ENCODE measurements around the gene CSRP1. TPM values are rescaled to one million over a fixed set of nuclear protein-coding genes. Genes with fewer than 3 reads are reported as not detected.

The CSRP1 gene
- total and polyA plus RNA-seq, 2 of the 13 experiments (the other 11 are each of a cell fraction or from before 2014, with no cell fraction given), result 17.7 to 68.9 TPM

GRCh38 chr1:201500670-201501120, 6.2 kb downstream of the CSRP1 start (continued):
- TF ChIP-seq AFF4 (CRISPR knock-in tag; IDR thresholded peaks at IDR 0.05) (no peak), BCLAF1 (IDR thresholded peaks at IDR 0.05) (no peak), ZNF841 (CRISPR knock-in tag; IDR thresholded peaks at IDR 0.05; ENCODE audit: borderline replicate concordance) (no peak), BATF2 (CRISPR knock-in tag; IDR thresholded peaks at IDR 0.05) (no peak), ATAD3A (CRISPR knock-in tag; IDR thresholded peaks at IDR 0.05) (no peak), ARID5B (CRISPR knock-in tag; IDR thresholded peaks at IDR 0.05) (peak; percentile 38), U2AF1 (optimal IDR thresholded peaks at IDR 0.05; ENCODE audit: low read depth, low read length) (no peak), HNRNPUL1 (IDR thresholded peaks at IDR 0.05; ENCODE audit: low read depth, low read length) (no peak), PREB (CRISPR knock-in tag; IDR thresholded peaks at IDR 0.05) (no peak), ZMYM3 (CRISPR knock-in tag; IDR thresholded peaks at IDR 0.05) (peak; percentile 83)
